Amygdala (tissue), 56 donors: ENCODE data around the gene JDP2.

Experiments used
- DNase-seq, 56 donors: peaks; one replicate each; lab custom pipeline; 2025; lab: John Stamatoyannopoulos, UW

Gene JDP2

GRCh38 chr14:75406856-75407255, 21.0 kb upstream of the JDP2 start:
- no peak for DNase-seq

GRCh38 chr14:75409316-75410205, 18.3 kb upstream of the JDP2 start:
- DNase-seq = peak in 1 of 56 donors; percentile 4

- DNase-seq = peak in 1 of 56 donors; percentile 12
Measured at GRCh38 chr14:75411214-75411540, 16.6 kb upstream of the JDP2 start.

GRCh38 chr14:75413013-75413412, 14.8 kb upstream of the JDP2 start:
- no peak for DNase-seq

GRCh38 chr14:75417674-75418073, 10.1 kb upstream of the JDP2 start:
- DNase-seq = no peak

- DNase-seq = no peak
Measured at GRCh38 chr14:75418850-75419768, 8.7 kb upstream of the JDP2 start.

- no peak for DNase-seq
Measured at GRCh38 chr14:75422169-75422568, 5.7 kb upstream of the JDP2 start.

- no peak for DNase-seq
Measured at GRCh38 chr14:75424496-75424895, 3.3 kb upstream of the JDP2 start.

GRCh38 chr14:75425446-75425845, 2.4 kb upstream of the JDP2 start:
- DNase-seq = no peak

GRCh38 chr14:75426332-75427125, 1.3 kb upstream of the JDP2 start:
- DNase-seq = peak in 1 of 56 donors; percentile 47

- peak in 8 of 56 donors; percentile 26 to 48 (median 44) for DNase-seq
Measured at GRCh38 chr14:75427126-75427481, 718 bp upstream of the JDP2 start.

- DNase-seq = peak in 18 of 56 donors; percentile 12 to 75 (median 28)
Measured at GRCh38 chr14:75428230-75429104, 645 bp downstream of the JDP2 start.

GRCh38 chr14:75429562-75429961, 1.7 kb downstream of the JDP2 start:
- DNase-seq = peak in 6 of 56 donors; percentile 14 to 26 (median 20)

- DNase-seq = peak in 14 of 56 donors; percentile 14 to 40 (median 22)
Measured at GRCh38 chr14:75430116-75430515, 2.3 kb downstream of the JDP2 start.

GRCh38 chr14:75430526-75430925, 2.7 kb downstream of the JDP2 start:
- peak in 7 of 56 donors; percentile 12 to 38 (median 21) for DNase-seq

- no peak for DNase-seq
Measured at GRCh38 chr14:75430976-75431375, 3.2 kb downstream of the JDP2 start.

- DNase-seq = no peak
Measured at GRCh38 chr14:75431827-75432226, 4.0 kb downstream of the JDP2 start.

- no peak for DNase-seq
Measured at GRCh38 chr14:75432411-75432810, 4.6 kb downstream of the JDP2 start.

- peak in 1 of 56 donors; percentile 25 for DNase-seq
Measured at GRCh38 chr14:75433631-75434071, 5.8 kb downstream of the JDP2 start.
